22Rv1 (cell line): Measurements from ENCODE around the gene ZW10.

Experiments
- CTCF ChIP-seq: fragments of 450-650 bp; IDR thresholded peaks from 2 replicates; pipeline ENCODE4 v1.5.1; 2017; ENCODE audit warnings: mild to moderate bottlenecking
- ZFX ChIP-seq: fragments of 450-650 bp; IDR thresholded peaks from 2 replicates; pipeline ENCODE4 v1.6.1; 2017; ENCODE audit warnings: antibody characterized with exemption, borderline replicate concordance

DNA sequence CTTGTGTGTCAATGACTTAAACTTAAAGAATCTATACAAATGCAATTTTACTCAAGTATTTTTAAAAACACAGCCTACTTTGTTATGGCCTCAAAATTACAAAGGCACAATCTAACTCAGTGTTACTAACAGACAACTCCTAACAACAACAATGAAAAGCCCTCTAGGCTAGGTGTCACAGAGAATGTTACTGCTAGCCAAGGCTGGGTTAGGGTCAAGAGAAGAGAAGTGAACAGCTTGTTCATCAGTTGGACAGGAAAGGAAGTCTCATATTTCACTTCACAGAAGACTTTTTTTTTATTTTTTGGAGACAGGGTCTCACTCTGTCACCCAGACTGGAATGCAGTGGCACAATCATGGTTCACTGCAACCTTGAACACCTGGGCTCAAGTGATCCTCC lies 32.1 kb upstream of the ZW10 start:
- TF ChIP-seq CTCF (no peak), ZFX (no peak)
